Astrocyte (in vitro differentiated cells and primary cell): ENCODE measurements around the gene ACTN1. TPM values are rescaled to one million over a fixed set of nuclear protein-coding genes. Genes with fewer than 3 reads are reported as not detected.

Experiments
- DNase-seq: peaks from one replicate; pipeline ENCODE4 v3.0.0-alpha.2; 2010; ENCODE audit warnings: low read depth
- FAIRE-seq: peaks from 2 replicates; lab custom pipeline; 2011; peaks lifted over from hg19 to GRCh38; lab: Jason Lieb, UNC
- H2AFZ ChIP-seq: 2 replicates; pipeline ENCODE4 v1.6.0; 2012; ENCODE audit warnings: low read depth, low read length, inconsistent platforms
- H3K27ac ChIP-seq: 2 replicates; pipeline ENCODE4 v1.5.1; 2011; ENCODE audit warnings: low read depth, low read length, inconsistent platforms
- H3K27me3 ChIP-seq: 2 replicates; pipeline ENCODE4 v1.6.0; 2011; ENCODE audit warnings: low read length, inconsistent platforms; ENCODE audit not compliant: insufficient read depth
- H3K36me3 ChIP-seq: 2 replicates; pipeline ENCODE4 v1.5.1; 2011; ENCODE audit warnings: low read length, inconsistent platforms; ENCODE audit not compliant: insufficient read depth
- H3K4me1 ChIP-seq: 2 replicates; pipeline ENCODE4 v1.5.1; 2011; ENCODE audit warnings: low read length, inconsistent platforms; ENCODE audit not compliant: insufficient read depth
- H3K4me2 ChIP-seq: 2 replicates; pipeline ENCODE4 v1.6.0; 2012; ENCODE audit warnings: low read length, inconsistent platforms
- H3K4me3 ChIP-seq: 2 replicates; pipeline ENCODE4 v1.5.1; 2011; ENCODE audit warnings: low read depth, mild to moderate bottlenecking, low read length, inconsistent platforms; ENCODE audit not compliant: insufficient read depth
- H3K79me2 ChIP-seq: 2 replicates; pipeline ENCODE4 v1.6.0; 2012; ENCODE audit warnings: mild to moderate bottlenecking, low read length, inconsistent platforms; ENCODE audit not compliant: insufficient read depth
- H3K9ac ChIP-seq: 2 replicates; pipeline ENCODE4 v1.6.0; 2012; ENCODE audit warnings: mild to moderate bottlenecking, low read length, inconsistent platforms
- H3K9me3 ChIP-seq: 2 replicates; pipeline ENCODE4 v1.5.1; 2012; ENCODE audit warnings: low read depth, mild to moderate bottlenecking, low read length, inconsistent platforms; ENCODE audit not compliant: insufficient read depth
- H4K20me1 ChIP-seq: 2 replicates; pipeline ENCODE4 v1.6.0; 2012; ENCODE audit warnings: low read length, inconsistent platforms; ENCODE audit not compliant: insufficient read depth
- H3K27ac Mint-ChIP-seq: one replicate; pipeline ENCODE4 v1.8.0; 2021; ENCODE audit warnings: mild to moderate bottlenecking, mixed read lengths; ENCODE audit not compliant: unreplicated experiment
- H3K27me3 Mint-ChIP-seq: one replicate; pipeline ENCODE4 v1.8.0; 2021; ENCODE audit warnings: low read depth, mixed read lengths; ENCODE audit not compliant: unreplicated experiment
- H3K36me3 Mint-ChIP-seq: one replicate; pipeline ENCODE4 v1.8.0; 2021; ENCODE audit warnings: low read depth, mixed read lengths; ENCODE audit not compliant: unreplicated experiment
- H3K4me1 Mint-ChIP-seq: one replicate; pipeline ENCODE4 v1.8.0; 2021; ENCODE audit warnings: low read depth, mixed read lengths; ENCODE audit not compliant: unreplicated experiment
- H3K4me3 Mint-ChIP-seq: one replicate; pipeline ENCODE4 v1.8.0; 2021; ENCODE audit warnings: mild to moderate bottlenecking, moderate library complexity, mixed read lengths; ENCODE audit not compliant: unreplicated experiment
- H3K9me3 Mint-ChIP-seq: one replicate; pipeline ENCODE4 v1.8.0; 2021; ENCODE audit warnings: mild to moderate bottlenecking, mixed read lengths; ENCODE audit not compliant: unreplicated experiment
- EZH2 ChIP-seq: IDR thresholded peaks from 2 replicates; pipeline ENCODE4 v1.6.1; 2012; ENCODE audit warnings: mild to moderate bottlenecking, low read length, inconsistent platforms; ENCODE audit not compliant: insufficient read depth
- total RNA-seq: library from RNA; stranded (reverse); gene quantifications from 2 replicates; pipeline ENCODE4 v1.2.1, GENCODE V29; 2021
- TF ChIP-seq, protein P1 (sequence below): IDR thresholded peaks from 2 replicates; pipeline ENCODE4 v1.5.1; 2011; ENCODE audit warnings: low read depth, mild to moderate bottlenecking, inconsistent platforms, low read length, moderate library complexity; ENCODE audit not compliant: insufficient read depth

ACTN1 gene
- total RNA-seq, 1 donor from 2014 or later: 1,163 TPM

DNA sequence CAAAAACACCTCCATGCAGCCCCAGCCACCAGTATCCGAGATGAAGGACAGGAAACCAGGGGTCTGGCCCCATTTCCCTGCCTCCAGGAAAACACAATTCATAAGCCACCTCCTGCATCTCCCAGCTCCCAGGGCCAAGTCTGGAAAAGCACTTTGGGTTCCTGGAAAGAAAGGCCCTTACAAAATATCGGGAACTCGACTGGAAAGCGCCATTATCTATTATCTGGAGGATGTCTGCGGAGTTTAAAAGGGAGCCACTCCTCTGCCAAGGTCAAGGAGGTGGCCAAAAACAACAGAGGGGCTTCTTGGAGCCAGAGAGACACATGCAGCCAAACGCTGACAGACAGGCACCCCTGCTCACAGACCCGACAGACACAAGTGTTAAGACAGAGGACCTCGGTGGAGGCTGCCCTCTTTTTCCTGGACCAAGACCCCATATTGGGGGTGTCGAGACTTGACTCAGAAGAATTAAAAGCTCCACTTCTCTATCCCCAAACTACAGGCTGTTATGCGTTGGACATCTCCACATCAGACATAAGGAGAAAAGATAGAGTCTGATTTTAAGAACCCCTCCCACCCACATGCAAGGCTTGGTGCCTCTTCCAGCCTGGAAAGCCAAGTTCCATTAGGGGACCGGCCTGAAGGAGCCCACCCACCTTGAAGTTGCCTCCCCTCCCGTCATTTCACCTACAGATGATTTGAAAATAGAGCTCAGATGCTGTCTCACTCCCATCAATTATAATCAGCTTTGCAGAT lies 9.6 kb downstream of the ACTN1 start:
- no peaks in the 10 kb centered on the region for H3K9me3 Mint-ChIP-seq
- peaks cover 93% of the 10 kb centered on the region for H3K4me1 Mint-ChIP-seq
- peaks cover 34% of the 10 kb centered on the region for H3K36me3 Mint-ChIP-seq
- no peak overlapping the region for H3K4me3 ChIP-seq
- peaks cover 100% of the 10 kb centered on the region for H4K20me1 ChIP-seq
- H3K4me1 ChIP-seq: peaks cover 93% of the 10 kb centered on the region
- no peaks in the 10 kb centered on the region for H3K27me3 Mint-ChIP-seq
- DNase-seq: no peak
- H3K27ac Mint-ChIP-seq: peak overlapping the region; percentile 86
- H3K4me2 ChIP-seq: peak overlapping the region; percentile 65
- no peaks in the 10 kb centered on the region for H3K27me3 ChIP-seq
- peak overlapping the region; percentile 55 for H3K9ac ChIP-seq
- no peaks in the 10 kb centered on the region for H3K9me3 ChIP-seq
- H3K79me2 ChIP-seq: peaks cover 100% of the 10 kb centered on the region
- peaks cover 66% of the 10 kb centered on the region for H3K36me3 ChIP-seq
- TF ChIP-seq, protein P1, sequence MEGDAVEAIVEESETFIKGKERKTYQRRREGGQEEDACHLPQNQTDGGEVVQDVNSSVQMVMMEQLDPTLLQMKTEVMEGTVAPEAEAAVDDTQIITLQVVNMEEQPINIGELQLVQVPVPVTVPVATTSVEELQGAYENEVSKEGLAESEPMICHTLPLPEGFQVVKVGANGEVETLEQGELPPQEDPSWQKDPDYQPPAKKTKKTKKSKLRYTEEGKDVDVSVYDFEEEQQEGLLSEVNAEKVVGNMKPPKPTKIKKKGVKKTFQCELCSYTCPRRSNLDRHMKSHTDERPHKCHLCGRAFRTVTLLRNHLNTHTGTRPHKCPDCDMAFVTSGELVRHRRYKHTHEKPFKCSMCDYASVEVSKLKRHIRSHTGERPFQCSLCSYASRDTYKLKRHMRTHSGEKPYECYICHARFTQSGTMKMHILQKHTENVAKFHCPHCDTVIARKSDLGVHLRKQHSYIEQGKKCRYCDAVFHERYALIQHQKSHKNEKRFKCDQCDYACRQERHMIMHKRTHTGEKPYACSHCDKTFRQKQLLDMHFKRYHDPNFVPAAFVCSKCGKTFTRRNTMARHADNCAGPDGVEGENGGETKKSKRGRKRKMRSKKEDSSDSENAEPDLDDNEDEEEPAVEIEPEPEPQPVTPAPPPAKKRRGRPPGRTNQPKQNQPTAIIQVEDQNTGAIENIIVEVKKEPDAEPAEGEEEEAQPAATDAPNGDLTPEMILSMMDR: no peak
- TF ChIP-seq EZH2: no peak
- H3K27ac ChIP-seq: peak overlapping the region; percentile 12
- no peak overlapping the region for H2AFZ ChIP-seq
- no peak for FAIRE-seq
- H3K4me3 Mint-ChIP-seq: peak overlapping the region; percentile 54

DNA sequence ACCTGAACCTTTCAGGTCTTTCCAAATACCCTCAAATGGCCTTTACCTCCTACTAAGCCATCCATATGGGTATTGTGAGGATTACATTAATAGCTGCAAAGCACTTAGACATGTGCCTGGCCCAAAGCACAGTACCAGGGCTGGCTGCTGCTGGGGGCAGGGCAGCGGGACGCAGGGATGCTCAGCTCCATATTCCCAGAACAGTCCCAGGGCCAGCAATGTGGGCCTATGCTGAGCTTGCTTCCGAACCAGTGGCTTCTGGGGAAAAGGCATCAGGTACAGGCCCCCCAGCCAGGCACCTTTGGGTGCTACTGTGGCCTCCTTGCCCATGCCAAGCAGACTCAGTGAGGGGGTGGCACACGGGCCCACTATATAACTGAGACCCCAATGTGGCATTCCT lies 10.4 kb downstream of the ACTN1 start:
- H3K9me3 Mint-ChIP-seq: no peaks in the 10 kb centered on the region
- H3K4me3 ChIP-seq: no peak overlapping the region
- peaks cover 59% of the 10 kb centered on the region for H3K36me3 ChIP-seq
- no peak overlapping the region for H3K27ac ChIP-seq
- no peaks in the 10 kb centered on the region for H3K27me3 ChIP-seq
- H3K9ac ChIP-seq: no peak overlapping the region
- no peak overlapping the region for H3K27ac Mint-ChIP-seq
- H3K4me1 ChIP-seq: peaks cover 93% of the 10 kb centered on the region
- TF ChIP-seq, protein P1: no peak
- no peak for TF ChIP-seq EZH2
- no peak overlapping the region for H2AFZ ChIP-seq
- no peaks in the 10 kb centered on the region for H3K27me3 Mint-ChIP-seq
- DNase-seq (no peak), FAIRE-seq (no peak)
- peaks cover 100% of the 10 kb centered on the region for H3K79me2 ChIP-seq
- H3K4me1 Mint-ChIP-seq: peaks cover 91% of the 10 kb centered on the region
- no peaks in the 10 kb centered on the region for H3K9me3 ChIP-seq
- H3K36me3 Mint-ChIP-seq: peaks cover 32% of the 10 kb centered on the region
- peak overlapping the region; percentile 47 for H3K4me3 Mint-ChIP-seq
- H4K20me1 ChIP-seq: peaks cover 100% of the 10 kb centered on the region
- peak overlapping the region; percentile 65 for H3K4me2 ChIP-seq

DNA sequence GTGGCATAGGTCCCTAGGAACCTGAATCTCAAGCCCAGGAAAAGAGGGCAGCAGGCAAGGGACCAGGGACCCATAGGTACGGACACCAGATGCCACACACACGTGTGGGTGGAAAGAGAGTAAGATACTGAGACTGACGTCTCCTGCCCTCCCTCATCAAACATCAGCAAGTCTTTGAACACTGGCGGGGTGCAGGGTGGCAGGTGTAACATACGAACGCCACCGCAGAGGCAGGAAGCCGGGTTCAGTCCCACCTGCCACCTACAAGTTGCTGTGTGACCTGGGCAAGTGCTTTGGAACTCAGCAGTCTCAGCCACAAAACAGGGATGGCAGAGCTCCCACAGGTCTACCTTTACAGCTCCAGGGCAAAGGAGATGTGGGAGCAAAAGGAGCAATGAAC lies 11.1 kb downstream of the ACTN1 start:
- Histone ChIP-seq H3K9ac (no peak overlapping the region), H4K20me1 (peaks cover 100% of the 10 kb centered on the region), H3K9me3 (no peaks in the 10 kb centered on the region), H3K4me2 (peak overlapping the region; percentile 65), H3K79me2 (peaks cover 100% of the 10 kb centered on the region), H2AFZ (no peak overlapping the region), H3K36me3 (peaks cover 58% of the 10 kb centered on the region), H3K27ac (no peak overlapping the region), H3K4me3 (no peak overlapping the region), H3K4me1 (peaks cover 92% of the 10 kb centered on the region), H3K27me3 (no peaks in the 10 kb centered on the region)
- Mint-ChIP-seq H3K36me3 (peaks cover 31% of the 10 kb centered on the region), H3K27me3 (no peaks in the 10 kb centered on the region), H3K27ac (peak overlapping the region; percentile 34), H3K4me3 (peak overlapping the region; percentile 55), H3K4me1 (peaks cover 92% of the 10 kb centered on the region), H3K9me3 (no peaks in the 10 kb centered on the region)
- TF ChIP-seq, protein P1: no peak
- no peak for TF ChIP-seq EZH2
- FAIRE-seq: no peak
- DNase-seq: no peak
